Globus pallidus (tissue), 1 donor: ENCODE data around the gene TBC1D14.

Experiments
- DNase-seq: peaks from one replicate; pipeline ENCODE4 v3.0.0-alpha.2; 2015; ENCODE audit warnings: low spot score

Gene TBC1D14

GRCh38 chr4:7023486-7023885 is 113.9 kb downstream of the TBC1D14 start:
- no peak for DNase-seq

- DNase-seq, result no peak
Measured at GRCh38 chr4:7023901-7024300, 114.3 kb downstream of the TBC1D14 start.

GRCh38 chr4:7024336-7024890 is 114.8 kb downstream of the TBC1D14 start:
- DNase-seq, result no peak

GRCh38 chr4:7025040-7025602 is 115.5 kb downstream of the TBC1D14 start:
- no peak for DNase-seq

- no peak for DNase-seq
Measured at GRCh38 chr4:7026107-7026506, 116.5 kb downstream of the TBC1D14 start.

- DNase-seq, result no peak
Measured at GRCh38 chr4:7027284-7027683, 117.7 kb downstream of the TBC1D14 start.

- no peak for DNase-seq
Measured at GRCh38 chr4:7027913-7028312, 118.3 kb downstream of the TBC1D14 start.

- no peak for DNase-seq
Measured at GRCh38 chr4:7029212-7029611, 119.6 kb downstream of the TBC1D14 start.

GRCh38 chr4:7029921-7030320 is 120.3 kb downstream of the TBC1D14 start:
- DNase-seq, result no peak

GRCh38 chr4:7030856-7031255 is 121.2 kb downstream of the TBC1D14 start:
- DNase-seq, result no peak

- no peak for DNase-seq
Measured at GRCh38 chr4:7031558-7032449, 122.2 kb downstream of the TBC1D14 start.

- no peak for DNase-seq
Measured at GRCh38 chr4:7032596-7032995, 123.0 kb downstream of the TBC1D14 start.

- DNase-seq, result peak; percentile 30
Measured at GRCh38 chr4:7034262-7035081, 124.8 kb downstream of the TBC1D14 start.

- no peak for DNase-seq
Measured at GRCh38 chr4:7037425-7037824, 127.8 kb downstream of the TBC1D14 start.

GRCh38 chr4:7040765-7041164 is 131.1 kb downstream of the TBC1D14 start:
- no peak for DNase-seq

GRCh38 chr4:7041246-7041645 is 131.6 kb downstream of the TBC1D14 start:
- DNase-seq, result no peak

GRCh38 chr4:7041801-7042502 is 132.3 kb downstream of the TBC1D14 start:
- no peak for DNase-seq

- peak; percentile 98 for DNase-seq
Measured at GRCh38 chr4:7042503-7043283, 133.1 kb downstream of the TBC1D14 start.

GRCh38 chr4:7043284-7044136 is 133.9 kb downstream of the TBC1D14 start, which contains the start of gene TADA2B:
TSS of gene TADA2B (plus strand) at chr4:7043372. CDS start at chr4:7043580, 208 bp downstream.
- no peak for DNase-seq
